ENCODE results near the gene NOTCH1. TPM values are rescaled to one million over a fixed set of nuclear protein-coding genes. Genes with fewer than 3 reads are reported as not detected.

The NOTCH1 gene
- total and polyA plus RNA-seq, 2 of the 13 experiments (the other 11 are each of a cell fraction or from before 2014, with no cell fraction given), result 0.09 to 0.35 TPM

DNA sequence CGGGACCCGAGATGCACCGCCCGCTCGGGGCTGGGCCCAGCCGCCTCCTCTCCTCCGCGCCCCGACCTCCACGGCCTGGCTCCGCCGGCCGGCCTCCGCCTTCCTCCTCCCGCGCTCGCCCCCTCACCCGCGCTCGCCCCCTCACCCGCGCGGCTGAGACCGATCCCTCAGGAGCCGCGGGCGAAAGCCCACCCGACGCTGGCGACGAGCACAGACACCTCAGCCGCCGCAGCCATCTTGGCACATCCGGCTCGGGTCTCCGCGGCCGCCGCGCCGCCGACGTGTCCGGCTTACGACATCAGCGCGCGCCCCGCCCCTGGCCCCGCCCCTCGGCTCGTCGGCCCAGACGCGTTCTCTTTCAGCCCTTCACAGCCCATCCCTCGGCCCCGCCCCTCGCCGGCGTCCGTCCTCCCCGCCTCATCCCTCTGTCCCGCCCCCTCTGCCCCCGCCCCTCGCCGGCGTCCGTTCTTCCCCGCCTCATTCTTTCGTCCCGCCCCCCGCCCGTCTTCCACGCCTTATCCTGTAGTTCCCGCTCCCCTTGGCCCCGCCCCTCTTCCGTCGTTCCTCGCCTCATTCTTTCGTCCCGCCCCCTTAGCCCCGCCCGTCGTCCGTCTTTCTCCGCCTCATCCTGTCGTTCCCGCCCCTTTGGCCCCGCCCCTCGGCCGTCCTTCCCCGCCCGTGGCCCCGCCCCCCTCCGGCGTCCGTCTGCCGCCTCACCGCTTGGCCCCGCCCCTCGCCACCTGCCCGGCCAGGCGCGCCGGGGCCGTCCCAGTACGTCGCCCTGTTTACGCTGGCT is 62.9 kb downstream of the NOTCH1 start, which contains the start of gene SEC16A (continued):
- 0 out of 2 replicates have a peak, but pooled peaks have one; percentile 30 for TF ChIP-seq ZNF607 (CRISPR knock-in tag; IDR thresholded peaks at IDR 0.05; ENCODE audit: borderline replicate concordance)
- TF ChIP-seq SNRNP70 (IDR thresholded peaks at IDR 0.05; ENCODE audit: low read depth, low read length), result no peak
- TF ChIP-seq ZBTB7B (CRISPR knock-in tag; IDR thresholded peaks at IDR 0.05), result no peak
- 0 out of 2 replicates have a peak, but pooled peaks have one; percentile 46 for TF ChIP-seq DRAP1 (CRISPR knock-in tag; IDR thresholded peaks at IDR 0.05)
- no peak for TF ChIP-seq ZNF367 (CRISPR knock-in tag; IDR thresholded peaks at IDR 0.05; ENCODE audit: borderline replicate concordance)
- peak; percentile 92 for TF ChIP-seq CREB1 (IDR thresholded peaks at IDR 0.05)
- TF ChIP-seq CREB1 (CRISPR knock-in tag; IDR thresholded peaks at IDR 0.05), result peak; percentile 42; the same call in 1 of the 2 replicates
- peak; percentile 96 for TF ChIP-seq HNRNPK (IDR thresholded peaks at IDR 0.05; ENCODE audit: low read depth, low read length, poor library complexity, severe bottlenecking)
- TF ChIP-seq SIN3A (IDR thresholded peaks at IDR 0.05; ENCODE audit: borderline replicate concordance, low read depth, low read length), result 0 out of 2 replicates have a peak, but pooled peaks have one; percentile 69
- TF ChIP-seq EEA1 (CRISPR knock-in tag; IDR thresholded peaks at IDR 0.05; ENCODE audit: borderline replicate concordance), result 0 out of 2 replicates have a peak, but pooled peaks have one; percentile 45
- no peak for TF ChIP-seq NAIF1 (CRISPR knock-in tag; IDR thresholded peaks at IDR 0.05; ENCODE audit: borderline replicate concordance)
- peak; percentile 46 for TF ChIP-seq ZBTB38 (CRISPR knock-in tag; IDR thresholded peaks at IDR 0.05)
- peak; percentile 96 for TF ChIP-seq YY1 (IDR thresholded peaks at IDR 0.05; ENCODE audit: insufficient read depth, insufficient replicate concordance, low read depth, low read length)
- no peak for TF ChIP-seq ATAD3A (CRISPR knock-in tag; IDR thresholded peaks at IDR 0.05)
- peak; percentile 51; the same call in 1 of the 2 replicates for TF ChIP-seq E2F1 (CRISPR knock-in tag; IDR thresholded peaks at IDR 0.05)
- TF ChIP-seq BRCA1 (CRISPR knock-in tag; IDR thresholded peaks at IDR 0.05), result 0 out of 2 replicates have a peak, but pooled peaks have one; percentile 11
- no peak for TF ChIP-seq NPAS2 (CRISPR knock-in tag; IDR thresholded peaks at IDR 0.05; ENCODE audit: borderline replicate concordance)
- TF ChIP-seq, protein P1, sequence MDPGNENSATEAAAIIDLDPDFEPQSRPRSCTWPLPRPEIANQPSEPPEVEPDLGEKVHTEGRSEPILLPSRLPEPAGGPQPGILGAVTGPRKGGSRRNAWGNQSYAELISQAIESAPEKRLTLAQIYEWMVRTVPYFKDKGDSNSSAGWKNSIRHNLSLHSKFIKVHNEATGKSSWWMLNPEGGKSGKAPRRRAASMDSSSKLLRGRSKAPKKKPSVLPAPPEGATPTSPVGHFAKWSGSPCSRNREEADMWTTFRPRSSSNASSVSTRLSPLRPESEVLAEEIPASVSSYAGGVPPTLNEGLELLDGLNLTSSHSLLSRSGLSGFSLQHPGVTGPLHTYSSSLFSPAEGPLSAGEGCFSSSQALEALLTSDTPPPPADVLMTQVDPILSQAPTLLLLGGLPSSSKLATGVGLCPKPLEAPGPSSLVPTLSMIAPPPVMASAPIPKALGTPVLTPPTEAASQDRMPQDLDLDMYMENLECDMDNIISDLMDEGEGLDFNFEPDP (CRISPR knock-in tag; conservative IDR thresholded peaks at IDR 0.05), result 0 out of 2 replicates have a peak, but pooled peaks have one; percentile 92
- no peak; the same call in 1 of the 2 replicates for TF ChIP-seq KAT7 (CRISPR knock-in tag; IDR thresholded peaks at IDR 0.05; ENCODE audit: borderline replicate concordance)
